Stimulated activated CD8-positive, alpha-beta memory T cell treated with anti-CD3 and anti-CD28 coated beads, Interleukin-7, amount 100 ng/mL, for 24 hours (primary cell): ENCODE data around the gene ADGRD1.
"Not testable (repeated sequence)": the region's sequence is repeated elsewhere in the genome, so short reads cannot be mapped to it uniquely, and the experiment has no call there.

Experiments used
- DNase-seq: peaks from one replicate; pipeline ENCODE4 v3.0.0-alpha.2; 2020; ENCODE audit warnings: low read depth

The ADGRD1 gene

GRCh38 chr12:130987151-130987931, 33.6 kb downstream of the ADGRD1 start:
- DNase-seq, result no peak

- DNase-seq, result no peak
Measured at GRCh38 chr12:130988261-130988660, 34.6 kb downstream of the ADGRD1 start.

DNA sequence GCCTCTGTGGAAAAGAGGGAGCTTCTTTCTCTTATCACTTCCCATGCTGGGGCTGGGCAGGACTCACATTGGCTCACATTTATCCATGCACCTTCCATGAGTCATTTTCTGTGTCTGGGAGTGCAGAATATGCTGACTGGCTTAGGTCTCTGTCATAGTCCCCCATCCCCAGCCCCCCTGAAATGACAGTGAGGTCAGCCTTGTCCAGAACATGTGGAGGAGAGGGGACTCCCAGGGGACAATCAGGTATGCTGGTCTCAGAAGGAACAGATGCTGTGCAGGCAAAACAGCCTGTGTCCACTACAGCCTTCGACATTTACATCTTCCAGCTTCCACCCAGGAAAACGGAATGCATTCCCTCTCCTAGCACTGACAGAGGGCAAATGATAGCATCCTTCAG, 35.0 kb downstream of the ADGRD1 start:
- no peak for DNase-seq

DNA sequence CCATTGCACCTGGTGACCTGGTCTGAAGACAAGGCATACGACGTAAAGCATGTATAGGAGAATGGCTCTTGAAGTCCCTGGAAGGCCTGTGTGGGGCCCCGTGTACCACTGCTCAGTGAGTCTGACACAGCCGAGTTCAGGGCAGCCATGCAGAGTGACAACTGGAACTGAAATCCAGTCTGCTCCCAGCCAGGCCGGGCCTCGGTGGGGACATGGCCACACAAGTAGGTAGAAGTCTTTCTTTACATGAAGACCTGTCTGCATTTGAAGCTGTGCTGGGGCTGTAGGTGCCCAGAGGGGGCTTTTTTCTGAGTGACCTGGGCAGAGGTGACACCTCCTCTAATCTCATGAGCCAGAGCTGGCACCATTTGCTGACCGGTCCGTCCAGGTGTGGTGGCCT, 35.7 kb downstream of the ADGRD1 start:
- DNase-seq, result no peak

- DNase-seq, result no peak
Measured at GRCh38 chr12:130990034-130990433, 36.3 kb downstream of the ADGRD1 start.

DNA sequence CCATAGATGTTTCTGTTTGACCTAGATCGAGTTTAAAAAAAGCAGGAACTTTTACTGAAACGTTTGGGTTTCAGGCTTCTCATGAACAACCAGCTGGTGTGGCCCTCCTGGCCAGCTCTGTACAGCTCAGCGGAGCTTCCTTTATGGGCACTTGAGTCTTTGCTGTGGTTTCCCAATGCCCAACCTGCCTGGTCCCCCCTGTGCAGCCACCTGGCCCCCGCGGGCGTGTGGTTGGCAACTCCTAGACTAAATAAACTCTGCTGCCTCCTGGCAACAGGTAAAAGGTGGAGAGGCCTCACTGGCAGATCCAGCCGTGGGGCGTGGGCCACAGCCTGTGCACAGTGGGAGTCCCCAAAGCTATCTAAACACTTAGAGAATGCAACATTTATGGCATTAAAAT, 38.7 kb downstream of the ADGRD1 start:
- no peak for DNase-seq

DNA sequence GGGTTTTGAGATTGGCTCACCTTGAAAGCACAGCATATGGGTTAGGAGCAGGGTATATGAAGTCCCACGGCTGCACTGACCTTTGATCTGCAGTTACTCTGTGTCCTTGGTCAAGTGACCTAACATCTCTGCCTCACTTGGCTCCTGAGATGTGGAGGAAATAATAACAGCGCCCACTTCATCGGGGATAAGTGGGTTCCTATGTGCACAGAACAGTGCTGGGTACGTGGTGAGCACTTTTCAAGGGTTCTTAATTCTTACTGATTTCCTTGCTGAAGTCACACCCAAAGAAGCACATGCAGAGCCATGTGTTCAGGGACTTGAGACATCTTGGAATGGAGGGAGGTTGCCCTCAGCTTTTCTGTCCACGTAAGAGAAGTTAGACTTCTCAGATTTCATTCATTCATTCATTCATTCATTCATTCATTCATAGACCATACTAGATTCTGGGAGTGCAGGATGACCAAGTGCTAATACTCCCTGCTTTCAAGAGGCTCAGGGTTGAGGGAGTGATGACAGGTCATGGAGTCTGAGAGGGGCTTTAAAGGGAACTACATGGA, 39.4 kb downstream of the ADGRD1 start:
- no peak for DNase-seq

DNA sequence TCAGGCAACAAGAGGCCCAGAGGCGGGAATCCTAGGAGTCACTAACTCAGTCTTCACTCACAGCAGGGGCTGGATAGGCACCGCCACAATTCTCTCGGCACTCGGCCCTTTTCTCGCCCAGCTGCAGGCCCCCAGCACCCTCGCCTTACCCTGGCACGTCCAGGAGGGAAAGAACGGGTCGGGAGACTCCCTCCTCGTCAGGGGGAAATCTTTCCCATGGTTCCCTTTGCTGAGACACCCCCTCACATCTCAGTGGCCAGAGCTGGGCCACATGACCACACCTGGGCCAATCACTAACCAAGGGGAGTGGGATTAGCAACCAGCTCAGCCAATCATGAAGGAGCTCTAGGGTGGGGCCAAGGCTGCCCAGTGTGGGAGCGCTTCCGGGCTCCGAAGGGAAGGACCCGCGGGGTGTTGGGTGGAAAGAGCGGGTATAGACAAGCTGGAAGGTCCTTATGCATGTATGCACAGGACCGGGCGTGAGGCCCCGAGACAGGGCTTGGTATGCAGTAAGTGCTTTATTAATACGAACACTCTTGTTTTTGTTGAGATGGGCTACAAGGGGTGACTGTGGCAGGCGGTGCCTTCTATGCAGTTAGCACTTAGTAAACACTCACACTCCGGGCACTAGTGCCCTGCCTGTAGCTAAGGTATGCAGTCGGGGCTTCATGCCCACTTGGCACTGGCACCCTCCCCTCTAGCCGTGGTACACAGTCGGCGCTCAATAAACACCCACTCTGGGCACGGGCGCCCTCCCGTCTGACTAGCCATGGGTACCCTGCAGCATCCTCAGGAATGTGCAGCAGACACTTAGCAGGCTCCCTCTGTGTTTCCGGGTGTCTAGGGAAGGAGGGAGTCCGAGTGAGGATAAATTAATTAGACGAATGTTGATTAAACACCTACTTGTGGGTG, 40.3 kb downstream of the ADGRD1 start:
- no peak for DNase-seq

GRCh38 chr12:130994821-130995375, 41.2 kb downstream of the ADGRD1 start:
- no peak for DNase-seq

- not testable (repeated sequence) for DNase-seq
Measured at GRCh38 chr12:130995386-130995969, 41.8 kb downstream of the ADGRD1 start.

DNA sequence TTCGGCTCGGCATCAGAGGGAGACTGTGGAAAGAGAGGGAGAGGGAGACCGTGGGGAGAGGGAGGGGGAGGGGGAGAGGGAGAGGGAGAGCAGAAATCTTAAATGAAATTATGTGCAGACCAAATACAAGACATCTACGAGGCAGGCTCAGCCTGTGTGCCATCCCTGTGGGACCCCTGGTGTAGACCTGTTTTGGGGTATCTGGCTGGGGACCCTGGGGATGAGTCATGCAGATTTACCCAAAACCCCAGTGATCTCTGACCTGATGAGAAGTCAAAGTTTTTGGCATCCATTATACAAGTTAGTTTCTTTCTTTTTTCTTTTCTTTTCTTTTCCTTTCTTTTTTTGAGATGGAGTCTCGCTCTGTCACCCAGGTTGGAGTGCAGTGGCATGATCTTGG, 44.4 kb downstream of the ADGRD1 start:
- no peak for DNase-seq

DNA sequence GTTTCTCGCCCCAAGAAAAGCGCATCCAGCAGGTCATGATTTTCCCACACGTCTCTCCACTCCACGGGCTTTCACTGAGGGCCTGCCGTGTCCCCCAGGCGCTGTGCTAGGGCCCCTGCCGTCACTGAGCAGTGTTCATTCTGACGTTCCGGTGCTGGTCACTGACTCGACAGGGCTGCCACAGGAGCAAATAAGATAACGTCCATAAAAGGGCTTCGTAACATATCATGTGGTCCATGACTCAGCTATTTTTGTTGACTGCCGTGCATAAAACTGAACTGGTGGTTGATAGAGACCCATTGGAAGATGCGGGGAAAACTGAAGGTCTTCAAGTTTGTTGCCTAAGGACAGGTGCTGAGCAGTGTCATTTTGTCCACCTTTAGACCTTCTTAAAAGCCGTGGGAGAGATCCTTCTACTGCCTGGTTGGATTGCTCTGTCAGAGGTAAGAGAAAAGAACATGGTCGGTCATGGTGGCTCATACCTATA, 46.3 kb downstream of the ADGRD1 start:
- DNase-seq, result no peak

- no peak for DNase-seq
Measured at GRCh38 chr12:131001493-131001892, 47.8 kb downstream of the ADGRD1 start.

- no peak for DNase-seq
Measured at GRCh38 chr12:131002216-131002631, 48.5 kb downstream of the ADGRD1 start.

DNA sequence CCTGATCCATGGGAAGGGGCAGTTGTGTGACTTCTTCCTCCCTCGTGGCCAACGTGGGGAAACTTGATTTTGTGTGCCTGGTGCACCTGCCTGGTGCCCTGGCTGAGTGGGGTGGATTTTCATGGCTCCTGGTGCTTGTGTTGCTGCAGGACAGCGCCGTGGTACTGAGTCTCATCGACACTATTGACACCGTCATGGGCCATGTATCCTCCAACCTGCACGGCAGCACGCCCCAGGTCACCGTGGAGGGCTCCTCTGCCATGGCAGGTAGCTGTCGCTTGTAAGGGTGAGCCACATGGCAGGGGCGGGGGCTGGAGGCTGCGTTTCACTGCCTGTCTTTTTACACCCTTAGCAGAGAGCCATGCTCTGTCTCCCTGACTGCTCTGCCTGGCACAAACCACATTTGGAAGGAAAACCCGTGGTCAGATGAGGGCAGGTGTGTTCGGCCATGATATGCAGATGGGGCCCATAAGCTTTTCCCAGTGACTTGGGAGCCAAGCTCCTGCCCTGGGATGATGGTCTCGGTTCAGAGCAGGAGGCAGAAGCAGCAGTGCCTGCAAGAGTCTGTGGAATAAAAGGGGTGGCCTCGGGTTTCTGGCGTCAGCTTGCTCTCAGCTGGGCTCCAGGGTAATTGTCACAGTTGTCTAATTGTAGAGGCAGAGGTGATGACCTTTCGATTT, 49.5 kb downstream of the ADGRD1 start:
- no peak for DNase-seq

- no peak for DNase-seq
Measured at GRCh38 chr12:131003716-131004045, 50.0 kb downstream of the ADGRD1 start.

DNA sequence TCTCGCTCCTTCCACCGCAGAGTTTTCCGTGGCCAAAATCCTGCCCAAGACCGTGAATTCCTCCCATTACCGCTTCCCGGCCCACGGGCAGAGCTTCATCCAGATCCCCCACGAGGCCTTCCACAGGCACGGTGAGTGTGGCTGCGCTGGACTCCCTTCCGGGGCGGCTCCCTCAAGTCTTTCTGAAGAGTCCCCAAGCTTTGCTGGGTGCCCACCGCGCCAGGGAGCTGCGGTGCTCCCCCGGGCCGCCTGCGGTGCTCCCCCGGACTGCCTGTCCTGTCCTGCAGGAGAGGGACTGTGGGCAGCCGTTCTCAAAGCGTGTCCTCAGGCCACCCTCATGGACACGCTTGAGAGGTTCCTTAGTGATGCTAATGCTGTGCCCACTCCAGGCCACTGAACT, 50.5 kb downstream of the ADGRD1 start:
- DNase-seq, result no peak

DNA sequence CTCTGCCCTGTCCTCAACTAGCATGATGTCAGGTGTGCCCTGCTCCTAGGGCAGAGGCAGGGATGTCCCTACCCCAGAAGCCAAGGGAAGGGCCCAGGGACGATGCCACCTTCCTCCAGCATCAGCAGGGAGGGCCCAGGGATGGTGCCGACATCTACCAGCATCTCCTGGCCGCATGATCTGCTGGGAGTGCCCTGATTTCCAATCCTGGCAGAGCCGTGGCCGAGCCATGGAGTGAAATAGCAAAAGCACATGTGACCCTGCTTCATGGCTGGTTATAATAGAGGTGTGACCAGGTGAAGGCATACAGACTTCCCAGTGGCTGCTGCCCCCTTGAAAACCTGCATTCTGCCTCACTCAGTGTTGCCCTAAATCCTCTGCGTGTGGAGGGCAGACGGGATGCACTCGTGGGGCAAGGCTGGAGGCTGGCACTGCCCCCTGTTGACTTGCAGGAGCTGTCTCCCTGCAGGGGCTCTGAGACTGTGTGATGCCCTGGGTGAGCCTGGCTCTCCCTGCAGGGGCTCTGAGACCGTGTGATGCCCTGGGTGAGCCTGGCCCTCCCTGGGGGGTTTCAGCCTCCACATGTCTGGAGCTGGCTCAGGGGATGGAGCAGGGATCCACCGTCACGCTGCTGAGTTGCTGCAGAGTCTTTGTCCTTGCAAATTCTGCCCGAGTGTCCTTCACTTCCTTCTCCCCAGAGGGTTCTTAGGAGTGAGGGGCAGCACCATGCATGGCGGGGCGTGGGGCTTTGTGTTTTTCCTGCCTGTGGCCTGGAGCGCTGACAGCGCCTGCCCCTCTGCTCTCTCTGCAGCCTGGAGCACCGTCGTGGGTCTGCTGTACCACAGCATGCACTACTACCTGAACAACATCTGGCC, 51.7 kb downstream of the ADGRD1 start:
- no peak for DNase-seq

DNA sequence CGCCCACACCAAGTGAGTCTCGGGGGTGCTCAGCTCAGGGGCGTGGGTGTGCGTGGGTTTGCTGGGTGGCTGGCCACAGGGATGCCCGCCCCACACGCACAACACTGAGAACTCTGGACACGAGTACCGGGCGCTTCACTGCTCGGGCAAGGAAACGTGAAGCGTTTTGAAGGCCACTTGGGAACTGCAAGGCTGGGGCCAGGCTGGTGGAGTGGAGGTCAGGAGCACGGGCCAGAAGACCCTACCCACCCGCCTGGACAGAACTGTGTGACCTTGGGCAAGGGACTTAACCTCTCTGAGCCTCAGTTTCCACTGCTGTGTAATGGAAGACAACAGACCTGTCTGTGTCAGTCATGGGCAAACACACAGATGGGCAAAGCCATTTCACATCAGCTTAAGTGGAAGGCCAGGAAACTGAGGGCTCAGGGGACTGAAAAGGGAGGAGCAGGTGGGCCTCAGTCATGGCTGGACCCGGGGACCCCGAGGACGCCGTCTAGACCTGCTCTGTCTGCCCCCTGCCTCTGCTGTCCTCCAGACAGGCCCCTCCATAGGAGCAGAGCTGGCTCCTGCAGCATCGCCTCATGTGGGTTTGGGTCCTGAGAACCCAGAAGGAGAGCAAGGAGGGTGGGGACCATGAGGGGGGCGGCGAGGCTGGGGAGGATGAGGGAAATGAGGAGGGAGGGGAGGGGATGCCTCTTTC, 52.5 kb downstream of the ADGRD1 start:
- DNase-seq, result no peak
